RWPE2 (cell line): ENCODE results near the gene ACOX2.

Experiments used
- ATAC-seq: fragments of 200-7000 bp; cut with Tn5 transposase; 3 replicates; pipeline ENCODE4 v1.9.1; 2021; ENCODE audit warnings: low read depth
- DNase-seq: peaks from one replicate; pipeline ENCODE4 v3.0.0-alpha.2; 2020; ENCODE audit warnings: low spot score
- H3K27ac ChIP-seq: fragments of 450-650 bp; 2 replicates; pipeline ENCODE4 v1.5.1; 2017; ENCODE audit warnings: mild to moderate bottlenecking; ENCODE audit not compliant: poor library complexity, severe bottlenecking
- H3K27me3 ChIP-seq: fragments of 250-450 bp; sonication (Bioruptor Pico); 2 replicates; pipeline ENCODE4 v1.5.1; 2021; ENCODE audit warnings: mild to moderate bottlenecking, moderate library complexity; ENCODE audit not compliant: insufficient read depth, poor library complexity, severe bottlenecking
- H3K36me3 ChIP-seq: fragments of 250-450 bp; sonication (Bioruptor Pico); 2 replicates; pipeline ENCODE4 v1.5.1; 2020; ENCODE audit warnings: low read depth, mild to moderate bottlenecking, moderate library complexity
- H3K4me1 ChIP-seq: fragments of 250-450 bp; sonication (Bioruptor Pico); 2 replicates; pipeline ENCODE4 v1.5.1; 2021; ENCODE audit warnings: mild to moderate bottlenecking, moderate library complexity; ENCODE audit not compliant: insufficient read depth, poor library complexity, severe bottlenecking
- H3K4me3 ChIP-seq: fragments of 250-450 bp; sonication (Bioruptor Pico); 2 replicates; pipeline ENCODE4 v1.5.1; 2021; ENCODE audit warnings: mild to moderate bottlenecking, moderate library complexity; ENCODE audit not compliant: severe bottlenecking
- H3K9me3 ChIP-seq: fragments of 250-450 bp; sonication (Bioruptor Pico); 2 replicates; pipeline ENCODE4 v1.5.1; 2021; ENCODE audit warnings: mild to moderate bottlenecking, moderate library complexity; ENCODE audit not compliant: severe bottlenecking
- CTCF ChIP-seq: fragments of 450-650 bp; IDR thresholded peaks from one replicate; pipeline ENCODE4 v1.5.1; 2017; ENCODE audit warnings: mild to moderate bottlenecking, moderate library complexity; ENCODE audit not compliant: poor library complexity, severe bottlenecking

ACOX2 gene

GRCh38 chr3:58521917-58522631, 14.9 kb downstream of the ACOX2 start:
- Histone ChIP-seq H3K27ac (no peak overlapping the region), H3K9me3 (no peaks in the 10 kb centered on the region), H3K36me3 (no peaks in the 10 kb centered on the region), H3K4me3 (no peak overlapping the region), H3K4me1 (no peaks in the 10 kb centered on the region), H3K27me3 (no peaks in the 10 kb centered on the region)
- TF ChIP-seq CTCF: no peak
- ATAC-seq: no peak
- DNase-seq: no peak

DNA sequence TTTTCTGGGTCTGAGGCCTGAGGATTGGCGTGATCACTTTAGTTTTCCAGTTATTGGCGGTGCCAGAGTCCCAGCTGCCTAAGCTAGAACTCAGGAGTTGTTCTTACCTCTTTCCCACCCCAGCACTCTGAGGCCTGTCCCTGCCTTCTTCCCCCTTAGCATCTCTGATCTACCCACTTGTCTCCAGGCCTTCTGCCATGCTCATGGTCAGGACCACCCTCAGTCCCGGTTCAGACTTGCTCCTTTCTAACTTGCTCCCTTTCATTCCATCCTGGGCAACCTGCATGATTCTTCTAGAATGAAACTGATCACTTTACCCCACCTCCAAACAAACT, 15.7 kb downstream of the ACOX2 start:
- H3K27me3 ChIP-seq: no peaks in the 10 kb centered on the region
- ATAC-seq: no peak
- no peaks in the 10 kb centered on the region for H3K9me3 ChIP-seq
- no peak overlapping the region for H3K4me3 ChIP-seq
- no peak for DNase-seq
- no peak overlapping the region for H3K27ac ChIP-seq
- TF ChIP-seq CTCF: no peak
- H3K4me1 ChIP-seq: no peaks in the 10 kb centered on the region
- H3K36me3 ChIP-seq: no peaks in the 10 kb centered on the region

DNA sequence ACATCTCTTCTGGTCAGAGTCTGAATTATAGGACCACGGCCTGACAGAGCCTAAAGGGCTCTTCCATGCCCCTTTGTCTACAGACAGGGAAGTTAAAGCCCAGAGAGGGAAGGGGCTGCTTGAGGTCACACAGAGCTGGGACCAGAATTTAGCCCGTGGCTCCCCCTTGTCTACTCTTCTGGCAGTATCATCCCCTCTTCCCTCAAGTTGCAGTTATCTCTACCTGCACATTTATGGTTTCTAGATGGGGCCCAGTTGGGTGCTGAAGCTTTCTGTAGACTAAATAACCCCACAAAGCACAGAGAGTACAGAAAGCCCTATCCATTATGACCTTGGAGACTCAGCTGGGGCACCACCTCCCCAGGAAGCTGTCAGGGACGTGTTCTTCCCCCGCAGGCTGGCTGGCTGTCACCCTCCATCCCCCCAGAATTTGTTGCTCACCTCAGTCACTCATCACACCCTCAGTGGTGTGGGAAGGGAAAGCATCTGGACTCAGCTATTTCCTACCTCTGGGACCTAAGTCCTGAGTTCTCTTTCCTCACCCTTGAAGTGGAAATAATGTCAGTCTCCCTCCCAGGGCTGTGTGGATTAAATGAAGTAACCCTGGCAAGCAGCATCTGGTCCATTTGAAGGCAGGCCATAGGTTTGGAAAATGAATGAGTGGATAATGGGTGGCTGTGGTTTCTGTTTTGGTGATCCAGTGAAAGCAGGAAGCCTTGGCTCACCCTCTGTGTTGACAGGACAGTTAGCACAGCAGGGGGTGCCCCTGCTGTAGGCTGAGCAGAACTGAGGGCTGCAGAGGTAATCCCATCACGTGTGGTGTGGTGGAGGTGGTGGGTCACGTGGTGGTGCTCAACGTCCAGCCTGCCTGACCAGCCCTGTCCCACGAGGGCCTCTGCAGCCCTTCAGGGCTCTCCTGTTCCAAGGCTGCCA, 16.3 kb downstream of the ACOX2 start:
- no peak overlapping the region for H3K27ac ChIP-seq
- ATAC-seq: peak; percentile 27; the same call in 1 of the 3 replicates
- DNase-seq: no peak
- no peaks in the 10 kb centered on the region for H3K36me3 ChIP-seq
- H3K27me3 ChIP-seq: no peaks in the 10 kb centered on the region
- H3K4me1 ChIP-seq: no peaks in the 10 kb centered on the region
- no peak for TF ChIP-seq CTCF
- H3K9me3 ChIP-seq: no peaks in the 10 kb centered on the region
- H3K4me3 ChIP-seq: no peak overlapping the region

DNA sequence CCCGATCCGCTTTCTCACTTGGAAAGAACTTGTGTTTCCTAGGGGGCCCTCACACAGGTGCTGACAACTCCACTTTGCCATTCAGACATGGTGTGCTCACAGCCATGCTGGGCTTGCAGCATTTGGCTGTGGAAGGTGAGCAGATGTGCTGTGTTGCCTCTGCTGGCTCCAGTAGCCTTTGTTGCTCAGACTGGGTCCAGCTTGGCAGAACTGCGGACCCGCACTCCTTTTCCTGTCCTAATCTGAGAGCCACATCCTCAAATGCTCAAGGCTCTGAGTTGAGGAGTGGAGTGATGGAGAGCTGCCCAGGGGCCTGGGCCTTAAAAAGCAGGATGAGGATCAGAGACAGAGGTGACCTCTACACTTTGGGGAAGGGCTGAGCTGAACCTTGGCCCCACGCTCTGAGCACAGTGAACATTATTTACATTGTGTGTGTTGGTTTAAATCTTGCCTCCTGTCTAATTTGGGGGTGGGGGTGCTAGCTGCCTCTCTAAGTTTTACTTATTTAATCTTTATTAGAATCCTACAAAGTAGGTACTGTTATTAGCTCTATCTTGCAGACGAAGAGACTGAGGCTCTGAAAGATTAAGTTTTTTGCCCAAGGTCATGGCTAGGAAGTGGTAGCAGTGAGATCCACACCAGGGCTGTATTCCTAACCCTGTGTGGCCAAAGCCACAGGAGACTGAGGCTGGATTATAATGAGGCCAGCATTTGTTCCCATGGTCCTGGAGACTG, 17.2 kb downstream of the ACOX2 start:
- DNase-seq (no peak), ATAC-seq (no peak)
- no peaks in the 10 kb centered on the region for H3K4me1 ChIP-seq
- no peak overlapping the region for H3K27ac ChIP-seq
- H3K9me3 ChIP-seq: no peaks in the 10 kb centered on the region
- no peak for TF ChIP-seq CTCF
- no peak overlapping the region for H3K4me3 ChIP-seq
- H3K36me3 ChIP-seq: no peaks in the 10 kb centered on the region
- H3K27me3 ChIP-seq: no peaks in the 10 kb centered on the region
